Muscle of arm (tissue), 14 donors: ENCODE results near the gene LPIN3. TPM values are rescaled to one million over a fixed set of nuclear protein-coding genes. Genes with fewer than 3 reads are reported as not detected.
A peak's percentile ranks its signal among the peaks of the same experiment; 100 is the strongest.
"Not testable (repeated sequence)": the region's sequence is repeated elsewhere in the genome, so short reads cannot be mapped to it uniquely, and the experiment has no call there.

ENCODE experiments used
- DNase-seq: peaks from one replicate; pipeline ENCODE4 v3.0.0-alpha.2; 2013
- long read RNA-seq, 11 donors: transcript quantifications; one replicate each; lab custom pipeline, GENCODE V29; 2026
- polyA plus RNA-seq, 12 donors: library from polyadenylated mRNA; unstranded; fragments of 120-200 nt; gene quantifications; one replicate each; pipeline ENCODE4 v1.2.1, GENCODE V29; 2013; ENCODE audit not compliant: insufficient read length in 12 of 12

Gene LPIN3
- polyA plus RNA-seq = 10 to 100 TPM in 1 of 12 donors, 1 to 10 TPM in 10, not detected in 1; 1.7 to 19.4 (median 3.0) TPM
- long read RNA-seq, donor 1, partial matches to known transcripts = 0 of 3 reads
- long read RNA-seq, donor 1, other reads (novel, unspliced or antisense) = 0 of 3 reads
- long read RNA-seq, donor 2 = 0 reads
- long read RNA-seq, donor 3 = 0 reads
- long read RNA-seq, donor 4 = 0 reads
- long read RNA-seq, donor 5, partial matches to known transcripts = 34 of 35 reads
- long read RNA-seq, donor 5, other reads (novel, unspliced or antisense) = 0 of 35 reads
- long read RNA-seq, donor 6 = 0 reads
- long read RNA-seq, donor 7 = 0 reads
- long read RNA-seq, donor 8 = 0 reads
- long read RNA-seq, donor 9 = 0 reads
- long read RNA-seq, donor 10 = 0 reads
- long read RNA-seq, donor 11 = 0 reads

GRCh38 chr20:41340327-41341055 is at the start of gene LPIN3:
Gene LPIN3 (plus strand): TSS chr20:41340821. CDS start chr20:41345804, 4,983 bp downstream.
- peak; percentile 74 for DNase-seq

DNA sequence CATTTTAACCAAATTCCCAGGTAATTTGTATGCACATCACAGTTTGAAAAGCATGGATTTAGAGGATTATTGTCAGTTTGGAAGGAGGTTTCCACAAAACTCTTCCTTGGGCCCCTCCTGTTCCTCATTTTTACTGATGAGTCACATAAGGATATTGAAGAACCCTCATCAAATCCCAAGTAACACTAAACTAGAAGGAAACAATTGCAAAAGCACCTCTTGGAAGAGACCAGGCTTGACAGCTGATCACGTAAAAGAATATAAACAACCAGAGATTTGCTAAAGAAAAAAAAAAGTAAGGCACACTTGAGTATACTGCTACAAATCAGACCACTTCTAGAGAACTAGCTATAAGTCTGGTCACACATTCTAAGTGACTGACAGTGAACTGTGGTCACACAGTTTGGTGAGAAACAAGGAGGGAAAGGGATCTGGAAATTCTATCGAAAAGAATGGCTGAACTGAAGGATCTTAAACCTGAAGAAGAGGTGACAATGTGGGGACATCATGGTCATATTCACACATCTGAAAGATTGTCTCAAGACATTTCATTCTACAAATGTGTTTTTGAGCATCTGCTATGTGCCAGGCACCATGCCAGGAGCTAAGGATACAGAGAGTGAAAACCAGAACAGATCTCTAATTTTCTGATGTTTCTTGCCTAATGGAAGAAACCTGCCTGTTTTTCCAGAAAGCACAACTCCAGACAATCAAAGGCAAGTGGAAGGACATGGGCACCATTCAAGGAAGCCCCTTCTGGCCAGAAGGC is 47.2 kb upstream of the LPIN3 start:
- no peak for DNase-seq

DNA sequence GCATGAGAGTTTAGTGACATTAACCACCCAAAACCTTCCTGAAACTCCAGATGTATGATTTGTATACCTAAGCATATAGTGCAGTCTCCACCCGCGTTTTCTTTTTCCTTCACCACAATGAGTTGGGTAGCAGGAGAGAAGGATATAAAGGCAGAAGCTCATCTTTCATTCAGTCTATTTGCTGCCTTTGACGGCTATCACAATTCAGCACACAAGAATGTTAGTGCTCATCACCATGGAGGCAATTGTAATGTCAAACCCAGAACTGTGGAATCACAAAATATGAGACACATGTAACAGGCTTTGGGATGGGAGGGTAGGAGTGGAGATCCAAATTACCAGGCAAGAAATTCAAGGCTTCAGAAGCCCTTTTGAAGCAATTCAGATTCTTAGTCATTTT is 40.7 kb upstream of the LPIN3 start:
- no peak for DNase-seq

- DNase-seq = no peak
These were observed 40.2 kb upstream of the LPIN3 start for GRCh38 chr20:41300383-41300782.

- DNase-seq = no peak
These were observed 39.7 kb upstream of the LPIN3 start for GRCh38 chr20:41300886-41301285.

- DNase-seq = no peak
These were observed 36.6 kb upstream of the LPIN3 start for GRCh38 chr20:41304002-41304401.

DNA sequence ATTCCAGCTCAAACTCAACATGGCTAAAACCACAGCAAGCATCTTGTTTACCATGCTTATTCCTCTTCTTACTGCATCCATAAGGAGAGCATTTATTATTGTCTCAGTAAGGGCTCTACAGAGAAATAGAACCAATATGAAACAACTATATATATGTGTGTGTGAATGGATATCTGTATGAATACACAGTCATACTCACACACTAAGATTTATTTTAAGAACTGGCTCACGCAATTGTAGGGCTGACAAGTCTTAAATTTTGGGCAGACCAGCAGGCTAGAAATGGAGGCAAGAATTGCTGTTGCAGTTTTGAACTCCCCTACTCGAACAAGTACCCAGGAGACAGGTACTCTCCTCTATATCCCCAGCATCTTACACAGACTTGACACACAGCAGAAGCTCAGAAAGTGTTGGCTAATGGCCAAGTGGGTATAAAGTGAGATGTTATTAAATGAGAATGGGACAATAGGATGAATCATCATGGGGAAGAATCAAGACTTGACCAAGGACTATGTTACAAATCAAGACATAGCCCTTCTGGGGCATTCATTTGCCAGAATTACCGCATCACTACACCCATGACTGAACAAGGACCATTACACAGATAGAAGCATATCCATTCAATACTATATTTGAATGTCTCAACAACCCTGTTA is 36.1 kb upstream of the LPIN3 start:
- no peak for DNase-seq

DNA sequence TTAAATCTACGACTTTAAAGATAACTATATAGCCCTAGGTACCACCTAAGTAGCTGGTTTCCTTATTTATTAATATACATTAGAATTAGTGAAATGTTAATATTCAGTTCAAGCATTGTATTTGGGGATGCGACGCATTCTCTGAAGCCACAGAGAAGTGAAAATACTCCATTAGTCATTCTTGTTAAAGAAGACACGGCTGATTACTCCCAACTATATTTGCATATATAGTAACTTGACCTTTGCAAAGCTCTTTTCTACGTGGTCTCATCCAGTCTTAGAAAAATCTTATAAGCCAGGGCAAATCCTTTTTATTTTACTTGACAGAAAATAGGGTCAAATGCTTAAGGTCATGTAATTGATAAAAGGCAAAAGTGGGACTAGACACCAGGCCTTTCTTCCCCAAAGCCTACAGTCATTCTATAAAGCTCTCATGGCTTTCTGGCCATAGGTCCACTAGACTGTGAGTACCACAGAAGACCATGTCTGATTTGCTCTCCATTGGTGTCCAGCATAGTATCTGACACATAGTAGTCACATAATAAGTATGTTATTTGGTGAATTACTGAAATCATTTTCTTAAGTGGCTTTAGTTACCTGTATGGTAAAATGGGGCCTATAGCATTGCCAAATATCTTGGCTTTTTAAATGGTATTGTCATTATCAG is 34.4 kb upstream of the LPIN3 start:
- no peak for DNase-seq

DNA sequence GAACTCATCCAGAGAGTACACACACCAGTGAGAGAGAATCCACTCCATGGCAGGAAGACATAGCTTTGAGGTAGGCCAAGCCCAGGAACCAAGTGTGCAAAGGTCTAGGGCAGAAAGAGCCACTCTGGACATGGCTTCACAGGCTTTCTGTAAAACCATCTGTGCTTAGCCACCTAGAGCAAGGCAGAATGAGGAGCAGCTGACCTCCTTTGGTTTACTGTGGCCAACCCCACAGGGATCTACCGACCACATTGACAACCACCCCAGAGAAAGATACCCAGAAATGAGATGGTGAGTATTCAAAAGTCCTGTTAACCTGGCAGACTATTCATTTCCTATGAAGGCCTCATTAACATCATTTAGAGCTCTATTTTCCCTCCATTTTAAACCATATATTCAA is 33.6 kb upstream of the LPIN3 start:
- DNase-seq = no peak

DNA sequence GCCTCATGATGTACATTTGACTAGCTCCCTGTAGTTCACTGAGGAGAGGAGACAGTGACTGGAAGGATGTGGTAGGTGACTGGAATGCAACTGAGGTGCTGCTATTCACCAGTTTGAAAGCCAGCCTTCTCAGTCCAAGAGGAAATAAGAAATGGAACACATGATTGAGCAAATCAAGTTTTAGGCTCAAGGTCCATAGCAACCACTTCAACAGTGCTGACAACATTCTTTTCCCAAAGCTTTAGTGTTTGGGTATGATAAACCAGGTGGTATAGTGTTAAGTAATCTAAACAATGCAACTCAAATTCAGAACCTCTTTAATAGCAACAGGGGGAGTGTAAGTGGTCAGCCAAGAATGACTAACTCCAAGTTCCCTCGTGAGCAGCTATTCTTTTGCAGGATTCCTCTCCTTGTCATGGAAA is 32.3 kb upstream of the LPIN3 start:
- DNase-seq = no peak

GRCh38 chr20:41308726-41309413 is 31.8 kb upstream of the LPIN3 start:
- no peak for DNase-seq

DNA sequence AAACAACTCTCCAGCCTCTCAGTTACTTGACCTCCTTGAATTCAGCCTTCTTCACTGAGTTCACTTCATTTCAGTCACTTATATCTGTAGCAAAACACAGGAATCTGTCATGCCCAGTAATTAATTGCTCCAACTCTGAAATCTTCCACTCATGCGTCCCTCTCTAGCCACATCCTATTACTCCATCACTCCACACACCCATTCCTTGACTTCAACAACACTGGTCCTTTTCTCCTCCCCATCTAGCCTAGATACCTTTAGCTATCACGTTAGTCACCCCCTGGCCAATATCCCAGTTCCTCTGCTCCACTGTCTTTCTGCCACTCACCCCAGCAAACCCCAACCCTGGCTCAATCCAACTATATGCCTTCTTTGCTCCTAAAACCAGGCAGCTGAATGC is 30.8 kb upstream of the LPIN3 start:
- DNase-seq = no peak

DNA sequence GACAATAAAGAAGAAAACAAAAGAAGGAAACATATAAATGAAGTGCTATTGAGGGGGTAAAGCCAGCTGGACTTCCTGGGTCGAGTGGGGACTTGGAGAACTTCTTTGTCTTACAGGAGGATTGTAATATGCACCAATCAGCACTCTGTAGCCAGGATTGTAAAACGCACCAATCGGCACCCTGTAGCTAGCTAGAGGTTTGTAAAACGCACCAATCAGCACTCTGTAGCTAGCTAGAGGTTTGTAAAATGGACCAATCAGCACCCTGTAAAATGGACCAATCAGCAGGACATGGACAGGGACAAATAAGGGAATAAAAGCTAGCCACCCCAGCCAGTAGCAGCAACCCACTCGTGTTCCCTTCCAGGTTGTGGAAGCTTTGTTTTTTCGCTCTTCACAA is 28.6 kb upstream of the LPIN3 start:
- not testable (repeated sequence) for DNase-seq

DNA sequence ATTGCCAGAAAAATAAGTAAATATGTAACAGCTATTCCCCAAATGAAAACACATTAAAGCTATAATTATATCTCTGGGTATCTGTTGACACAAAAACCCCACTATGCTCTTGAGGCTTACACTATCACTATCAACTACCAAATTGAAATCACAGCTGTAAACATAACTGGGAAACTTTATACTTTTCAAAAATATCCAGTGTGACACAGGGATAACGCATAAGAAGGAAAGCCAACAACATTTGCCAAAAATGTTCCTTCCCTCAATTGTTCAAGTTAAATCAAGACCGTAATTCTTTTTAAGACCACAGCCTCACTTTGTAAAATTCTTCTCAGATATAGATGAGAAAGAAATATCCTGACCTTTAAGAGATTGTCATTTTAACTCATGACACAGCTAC is 26.2 kb upstream of the LPIN3 start:
- no peak for DNase-seq

GRCh38 chr20:41316051-41316450 is 24.6 kb upstream of the LPIN3 start:
- DNase-seq = no peak

GRCh38 chr20:41316602-41317545 is 23.7 kb upstream of the LPIN3 start:
- peak; percentile 68 for DNase-seq

GRCh38 chr20:41317546-41318270 is 22.9 kb upstream of the LPIN3 start, which contains the start of gene ZHX3:
Gene ZHX3 (minus strand): TSS chr20:41317731. CDS start chr20:41204916, 112,815 bp downstream.
- DNase-seq = peak; percentile 97

DNA sequence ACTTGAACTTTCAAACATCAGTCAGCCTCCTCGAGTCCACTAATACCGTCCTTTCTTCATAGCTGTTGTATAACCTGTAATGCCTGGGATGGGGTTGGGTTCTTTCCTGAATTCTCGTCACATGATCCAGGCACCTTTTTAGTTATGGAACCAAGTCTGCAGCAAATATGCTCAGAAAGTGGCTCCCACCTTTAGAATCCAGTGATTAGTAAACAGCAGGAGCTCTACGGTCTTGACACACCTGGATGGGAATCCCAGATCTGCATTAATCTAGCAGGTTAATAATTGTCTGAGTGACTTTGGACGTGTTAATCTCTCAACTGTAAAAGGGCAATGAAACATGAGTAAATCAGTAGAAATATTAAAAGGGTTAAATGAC is 22.4 kb upstream of the LPIN3 start:
- DNase-seq = no peak

- no peak for DNase-seq
These were observed 20.2 kb upstream of the LPIN3 start for GRCh38 chr20:41320441-41320840.
